Mesenchymal stem cell (in vitro differentiated cells and primary cell): ENCODE results near the gene LRFN5.
A peak's percentile ranks its signal among the peaks of the same experiment; 100 is the strongest.

Experiments
- DNase-seq: peaks from one replicate; pipeline ENCODE4 v3.0.0-alpha.2; 2013
- H2AFZ ChIP-seq: one replicate; pipeline ENCODE4 v1.6.1; 2013; ENCODE audit warnings: low read depth, mild to moderate bottlenecking, control low read depth, inconsistent platforms, low read length, moderate library complexity
- H2AK5ac ChIP-seq: 2 replicates; pipeline ENCODE4 v1.6.1; 2013; ENCODE audit warnings: low read length, moderate library complexity, mild to moderate bottlenecking, inconsistent platforms; ENCODE audit not compliant: severe bottlenecking
- H2BK120ac ChIP-seq: one replicate; pipeline ENCODE4 v1.6.1; 2013; ENCODE audit warnings: low read depth, mild to moderate bottlenecking, inconsistent platforms, low read length, moderate library complexity
- H2BK12ac ChIP-seq, 2 experiments: one replicate each; pipeline ENCODE4 v1.6.1; 2013; ENCODE audit warnings: inconsistent platforms in 2 of 2, low read length in 2 of 2, mild to moderate bottlenecking in 2 of 2, moderate library complexity in 2 of 2, control low read depth in 1 of 2
- H2BK15ac ChIP-seq: one replicate; pipeline ENCODE4 v1.6.1; 2013; ENCODE audit warnings: mild to moderate bottlenecking, low read depth, inconsistent platforms; ENCODE audit not compliant: poor library complexity, severe bottlenecking
- H2BK5ac ChIP-seq: 2 replicates; pipeline ENCODE4 v1.6.1; 2013; ENCODE audit warnings: low read depth, mild to moderate bottlenecking, low read length, control low read depth, inconsistent platforms; ENCODE audit not compliant: poor library complexity, severe bottlenecking
- H3K14ac ChIP-seq, 2 experiments: one replicate each; pipeline ENCODE4 v1.6.1; 2013; ENCODE audit warnings: inconsistent platforms in 2 of 2, low read length in 2 of 2, control low read depth in 1 of 2, mild to moderate bottlenecking in 1 of 2, moderate library complexity in 1 of 2
- H3K18ac ChIP-seq, 2 experiments: one replicate each; pipeline ENCODE4 v1.6.1; 2013; ENCODE audit warnings: inconsistent platforms in 2 of 2, low read length in 2 of 2, control low read depth in 1 of 2, low read depth in 1 of 2, mild to moderate bottlenecking in 1 of 2
- H3K23ac ChIP-seq, 2 experiments: one replicate each; pipeline ENCODE4 v1.6.1; 2013; ENCODE audit warnings: inconsistent platforms in 2 of 2, low read length in 2 of 2, mild to moderate bottlenecking in 2 of 2, moderate library complexity in 2 of 2, control low read depth in 1 of 2
- H3K27ac ChIP-seq: 2 replicates; pipeline ENCODE4 v1.5.1; 2013; ENCODE audit warnings: mild to moderate bottlenecking, moderate library complexity, low read length, control low read depth, inconsistent platforms; ENCODE audit not compliant: poor library complexity, severe bottlenecking
- H3K27me3 ChIP-seq, 2 experiments: 2 replicates each; pipeline versions ENCODE4 v1.6.1 to v1.7.0; 2013; ENCODE audit warnings: low read length in 2 of 2, mild to moderate bottlenecking in 2 of 2, moderate library complexity in 2 of 2, control low read depth in 1 of 2, inconsistent platforms in 1 of 2; ENCODE audit not compliant: control insufficient read depth in 1 of 2, insufficient read depth in 1 of 2
- H3K36me3 ChIP-seq, 2 experiments: 2 replicates each; pipeline versions ENCODE4 v1.6.1 to v1.7.0; 2013; ENCODE audit warnings: low read length in 2 of 2, control low read depth in 1 of 2, inconsistent platforms in 1 of 2, low read depth in 1 of 2, mild to moderate bottlenecking in 1 of 2; ENCODE audit not compliant: insufficient read depth in 2 of 2, control insufficient read depth in 1 of 2
- H3K4ac ChIP-seq, 2 experiments: one replicate each; pipeline ENCODE4 v1.6.1; 2013; ENCODE audit warnings: inconsistent platforms in 2 of 2, low read length in 2 of 2, mild to moderate bottlenecking in 2 of 2, moderate library complexity in 2 of 2, control low read depth in 1 of 2, low read depth in 1 of 2
- H3K4me1 ChIP-seq: 2 replicates; pipeline ENCODE4 v1.6.1; 2013; ENCODE audit warnings: low read depth, low read length, control low read depth; ENCODE audit not compliant: control insufficient read depth, insufficient read depth
- H3K4me2 ChIP-seq: 2 replicates; pipeline ENCODE4 v1.6.1; 2013; ENCODE audit warnings: low read length, mild to moderate bottlenecking, inconsistent platforms; ENCODE audit not compliant: poor library complexity, severe bottlenecking
- H3K4me3 ChIP-seq, 2 experiments: 2 replicates each; pipeline versions ENCODE4 v1.5.1 to v1.7.0; 2013; ENCODE audit warnings: low read length in 2 of 2, mild to moderate bottlenecking in 2 of 2, control low read depth in 1 of 2, low read depth in 1 of 2; ENCODE audit not compliant: insufficient read depth in 1 of 2
- H3K79me1 ChIP-seq: replicated peaks from 2 replicates; pipeline ENCODE4 v1.6.1; 2013; ENCODE audit warnings: mild to moderate bottlenecking, control low read depth, low read length, inconsistent platforms; ENCODE audit not compliant: poor library complexity, severe bottlenecking
- H3K9ac ChIP-seq: 2 replicates; pipeline ENCODE4 v1.7.0; 2013; ENCODE audit warnings: mild to moderate bottlenecking, low read length, moderate library complexity
- H3K9me3 ChIP-seq: 2 replicates; pipeline ENCODE4 v1.7.0; 2013; ENCODE audit warnings: mild to moderate bottlenecking, low read length; ENCODE audit not compliant: control insufficient read depth
- H4K8ac ChIP-seq: one replicate; pipeline ENCODE4 v1.6.1; 2013; ENCODE audit warnings: inconsistent platforms, mild to moderate bottlenecking, low read length, moderate library complexity
- H4K91ac ChIP-seq: one replicate; pipeline ENCODE4 v1.6.1; 2013; ENCODE audit warnings: mild to moderate bottlenecking, low read length, inconsistent platforms
- WGBS: methylation state at CpG from one replicate; pipeline ENCODE4 v1.1.7; 2013; ENCODE audit warnings: mixed read lengths; 5-methylcytosine and 5-hydroxymethylcytosine counted together

Gene LRFN5

DNA sequence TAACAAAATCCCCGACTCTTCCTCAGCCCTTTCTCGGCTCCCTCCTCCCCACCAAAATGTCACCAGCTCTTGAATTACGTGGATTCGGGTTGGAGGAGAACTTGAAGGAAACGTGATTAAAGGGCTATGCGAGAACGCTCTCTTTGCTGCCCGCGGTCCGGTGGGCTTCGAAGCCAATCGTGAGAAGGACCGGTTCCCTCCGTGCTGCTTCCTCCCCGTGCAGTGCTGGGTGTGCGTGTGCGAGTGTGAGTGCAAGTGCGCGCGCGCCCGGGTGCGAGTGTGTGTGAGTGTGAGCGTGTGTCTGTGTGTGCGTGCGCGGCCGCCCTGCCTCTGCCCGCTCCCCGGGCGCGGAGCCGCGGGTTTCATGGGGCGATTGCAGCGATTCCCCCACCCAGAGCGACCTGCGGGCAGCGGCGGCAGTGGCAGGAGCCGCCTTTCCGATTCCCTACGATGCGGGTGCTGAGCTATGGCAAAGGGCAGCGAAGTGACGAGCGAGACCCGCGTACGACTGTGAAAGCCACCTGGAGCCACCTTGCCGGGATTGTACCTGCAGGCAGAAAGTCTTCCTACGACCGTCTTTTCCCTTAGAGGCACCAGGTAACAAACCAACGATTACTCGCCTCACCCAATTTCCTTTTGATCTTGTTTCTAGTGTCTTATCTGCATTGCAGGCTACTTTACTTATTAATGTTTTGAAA lies 1.4 kb downstream of the LRFN5 start:
- H3K79me1 ChIP-seq, result peaks cover 15% of the 10 kb centered on the region
- H2AFZ ChIP-seq, result peak overlapping the region; percentile 36
- peak overlapping the region; percentile 25 for H4K91ac ChIP-seq
- peak overlapping the region; percentile 81 for H4K8ac ChIP-seq
- H3K4me2 ChIP-seq, result peak overlapping the region; percentile 100
- peak; percentile 43 for DNase-seq
- H2BK12ac ChIP-seq, result peak overlapping the region in 1 of 2 experiments; percentile 66
- H3K4me3 ChIP-seq, result peak overlapping the region; percentile 73 to 85
- H3K4me1 ChIP-seq, result peaks cover 9% of the 10 kb centered on the region
- WGBS, result under 1% methylated on average over 33 of the region's 55 CpGs
- H3K4ac ChIP-seq, result peak overlapping the region in 1 of 2 experiments; percentile 13
- no peak overlapping the region for H3K27ac ChIP-seq
- peak overlapping the region in 1 of 2 experiments; percentile 96 for H3K18ac ChIP-seq
- H2AK5ac ChIP-seq, result no peak overlapping the region
- no peaks in the 10 kb centered on the region for H3K36me3 ChIP-seq
- H2BK120ac ChIP-seq, result no peak overlapping the region
- peaks cover 0 to 20% of the 10 kb centered on the region in 2 experiments for H3K27me3 ChIP-seq
- H3K23ac ChIP-seq, result peak overlapping the region in 1 of 2 experiments; percentile 94
- peak overlapping the region; percentile 91 for H3K9ac ChIP-seq
- no peaks in the 10 kb centered on the region for H3K9me3 ChIP-seq
- no peak overlapping the region for H2BK15ac ChIP-seq
- peak overlapping the region in 1 of 2 experiments; percentile 94 for H3K14ac ChIP-seq
- H2BK5ac ChIP-seq, result no peak overlapping the region

- WGBS, result 2% methylated on average over 7 of the region's 15 CpGs
- peak overlapping the region; percentile 100 for H3K4me2 ChIP-seq
- H3K14ac ChIP-seq, result no peak overlapping the region
- no peaks in the 10 kb centered on the region for H3K9me3 ChIP-seq
- H4K91ac ChIP-seq, result no peak overlapping the region
- no peak overlapping the region for H2AFZ ChIP-seq
- peak; percentile 38 for DNase-seq
- peaks cover 0 to 20% of the 10 kb centered on the region in 2 experiments for H3K27me3 ChIP-seq
- H3K79me1 ChIP-seq, result peaks cover 15% of the 10 kb centered on the region
- no peaks in the 10 kb centered on the region for H3K36me3 ChIP-seq
- peak overlapping the region in 1 of 2 experiments; percentile 85 for H3K4me3 ChIP-seq
- no peak overlapping the region for H2BK15ac ChIP-seq
- H4K8ac ChIP-seq, result no peak overlapping the region
- H3K4me1 ChIP-seq, result peaks cover 9% of the 10 kb centered on the region
- H2BK5ac ChIP-seq, result no peak overlapping the region
- no peak overlapping the region for H3K18ac ChIP-seq
- no peak overlapping the region for H3K27ac ChIP-seq
- H3K4ac ChIP-seq, result no peak overlapping the region
- no peak overlapping the region for H3K23ac ChIP-seq
- peak overlapping the region; percentile 91 for H3K9ac ChIP-seq
- no peak overlapping the region for H2BK120ac ChIP-seq
- no peak overlapping the region for H2BK12ac ChIP-seq
- no peak overlapping the region for H2AK5ac ChIP-seq
Measured at GRCh38 chr14:41608681-41609390, 2.2 kb downstream of the LRFN5 start.

DNA sequence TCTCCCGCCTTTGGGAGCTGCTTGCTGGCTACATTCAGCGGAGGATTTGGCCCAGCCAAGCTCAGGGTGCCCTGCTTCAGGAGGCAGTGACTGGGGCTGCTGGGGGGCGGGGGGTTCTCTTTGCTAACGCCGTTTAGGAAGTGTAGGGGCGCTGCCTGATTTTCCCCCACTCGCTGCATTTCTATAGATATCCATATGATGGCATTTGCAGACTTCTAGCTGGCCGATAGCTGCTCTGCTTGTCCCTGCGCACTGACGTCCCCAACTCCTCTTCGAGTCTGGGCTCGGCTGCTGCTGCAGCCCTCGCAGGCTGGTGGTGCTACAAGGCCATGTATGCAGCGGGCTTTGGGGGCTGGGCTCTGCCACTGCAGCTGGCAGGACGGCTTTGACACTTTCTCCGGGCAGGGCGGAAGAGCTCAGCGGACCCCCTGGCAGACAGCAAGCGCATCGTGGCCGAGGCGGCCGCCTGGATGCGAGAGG lies 3.1 kb downstream of the LRFN5 start:
- Histone ChIP-seq H3K9ac (peak overlapping the region; percentile 91), H3K9me3 (no peaks in the 10 kb centered on the region), H3K18ac (peak overlapping the region; percentile 54 to 55), H4K8ac (peak overlapping the region; percentile 46), H3K4ac (no peak overlapping the region), H3K4me1 (peaks cover 9% of the 10 kb centered on the region), H3K23ac (peak overlapping the region in 1 of 2 experiments; percentile 34), H3K27ac (no peak overlapping the region), H2AFZ (no peak overlapping the region), H3K4me2 (peak overlapping the region; percentile 100), H2BK5ac (no peak overlapping the region), H3K14ac (peak overlapping the region in 1 of 2 experiments; percentile 66), H3K79me1 (peaks cover 15% of the 10 kb centered on the region), H3K27me3 (peaks cover 0 to 20% of the 10 kb centered on the region in 2 experiments), H4K91ac (peak overlapping the region; percentile 70), H2BK12ac (peak overlapping the region in 1 of 2 experiments; percentile 44), H3K4me3 (peak overlapping the region; percentile 65 to 85), H2AK5ac (no peak overlapping the region), H3K36me3 (no peaks in the 10 kb centered on the region), H2BK120ac (no peak overlapping the region), H2BK15ac (peak overlapping the region; percentile 45)
- WGBS, result 2% methylated on average over 24 of the region's 24 CpGs
- DNase-seq, result peak; percentile 82

DNA sequence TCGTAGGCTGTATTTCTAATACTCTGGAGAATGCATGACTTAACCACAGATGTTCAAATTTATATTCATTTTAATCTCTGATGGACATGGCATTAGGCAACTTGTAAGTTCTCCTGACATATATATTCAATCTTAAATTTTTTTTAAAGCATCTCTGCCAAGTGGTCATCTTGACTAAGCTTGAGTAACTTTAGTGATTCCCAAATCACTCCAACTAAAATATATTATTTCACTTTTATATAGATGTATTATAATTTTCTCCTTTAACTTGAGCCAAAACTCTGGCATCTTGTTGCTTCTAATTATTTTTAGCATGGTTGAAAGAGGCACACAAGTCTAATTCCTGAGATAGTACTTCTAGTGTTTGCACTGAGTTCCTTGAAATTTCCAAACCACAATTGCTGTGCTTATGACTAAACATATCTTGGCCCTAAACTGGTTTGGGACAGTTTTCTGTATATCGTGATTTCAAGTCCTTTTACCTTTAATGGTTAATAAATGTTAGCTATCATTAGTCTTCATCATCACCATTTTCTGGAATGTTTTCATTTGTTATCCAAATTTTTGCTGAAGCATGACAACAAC lies 8.4 kb downstream of the LRFN5 start:
- no peaks in the 10 kb centered on the region for H3K4me1 ChIP-seq
- no peak overlapping the region for H2BK15ac ChIP-seq
- H4K91ac ChIP-seq, result no peak overlapping the region
- 100% methylated on average over 1 of the region's 2 CpGs for WGBS
- no peak overlapping the region for H3K4me3 ChIP-seq
- H2AFZ ChIP-seq, result no peak overlapping the region
- no peak overlapping the region for H3K18ac ChIP-seq
- no peak overlapping the region for H3K9ac ChIP-seq
- no peaks in the 10 kb centered on the region for H3K36me3 ChIP-seq
- no peak overlapping the region for H3K4me2 ChIP-seq
- H2AK5ac ChIP-seq, result no peak overlapping the region
- H3K14ac ChIP-seq, result no peak overlapping the region
- no peak overlapping the region for H3K23ac ChIP-seq
- H3K9me3 ChIP-seq, result no peaks in the 10 kb centered on the region
- DNase-seq, result no peak
- H3K4ac ChIP-seq, result no peak overlapping the region
- H2BK12ac ChIP-seq, result no peak overlapping the region
- peaks cover 0 to 3% of the 10 kb centered on the region in 2 experiments for H3K27me3 ChIP-seq
- H3K79me1 ChIP-seq, result peaks cover 2% of the 10 kb centered on the region
- H2BK120ac ChIP-seq, result no peak overlapping the region
- H3K27ac ChIP-seq, result no peak overlapping the region
- no peak overlapping the region for H4K8ac ChIP-seq
- H2BK5ac ChIP-seq, result no peak overlapping the region
